HUDEP-2 (cell line): ENCODE results near the gene SLC25A48.
"Not testable (repeated sequence)": the region's sequence is repeated elsewhere in the genome, so short reads cannot be mapped to it uniquely, and the experiment has no call there.

ENCODE experiments used
- DNase-seq, 76 experiments: peaks; one replicate each; lab custom pipeline; 2025; ENCODE audit not compliant: unreplicated experiment in 76 of 76; lab: John Stamatoyannopoulos, UW

SLC25A48 gene

GRCh38 chr5:135829179-135829578, 5.3 kb upstream of the SLC25A48 start:
- DNase-seq = no peak

DNA sequence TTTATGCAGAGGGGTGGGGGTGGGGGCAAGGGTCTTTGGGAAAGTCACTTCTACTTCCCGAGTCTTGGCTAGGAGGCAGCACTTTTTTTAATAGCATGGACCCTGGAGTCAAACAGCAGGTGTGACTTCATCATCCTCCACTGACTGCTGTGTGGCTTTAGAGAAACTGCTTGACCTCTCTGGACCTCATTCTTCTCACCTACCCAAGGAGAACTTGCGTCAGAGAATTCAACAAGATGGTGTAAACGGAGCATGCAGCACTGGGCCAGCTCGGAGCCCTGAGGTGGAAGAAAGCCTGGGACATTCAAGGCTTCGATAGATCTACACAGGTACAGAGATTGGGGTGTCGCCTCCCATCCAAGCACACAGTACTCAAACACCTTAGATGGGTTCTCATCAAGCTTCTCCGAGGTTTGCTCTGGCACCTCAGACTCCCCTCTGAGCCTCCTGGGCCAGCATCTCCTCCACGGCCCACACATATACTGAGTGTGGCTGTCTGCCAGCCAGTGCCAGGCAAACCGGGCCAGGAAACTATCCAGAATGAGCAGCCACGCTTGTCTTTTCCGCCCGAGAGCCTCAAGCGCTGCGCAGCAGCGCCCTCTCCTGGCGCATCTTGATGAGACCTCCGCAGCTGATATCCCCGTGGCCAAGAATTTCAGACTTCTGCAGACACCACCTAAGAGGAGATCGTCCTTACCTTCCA, 4.6 kb upstream of the SLC25A48 start:
- DNase-seq = peak in 63 of 76 experiments; percentile 9 to 77 (median 47)

DNA sequence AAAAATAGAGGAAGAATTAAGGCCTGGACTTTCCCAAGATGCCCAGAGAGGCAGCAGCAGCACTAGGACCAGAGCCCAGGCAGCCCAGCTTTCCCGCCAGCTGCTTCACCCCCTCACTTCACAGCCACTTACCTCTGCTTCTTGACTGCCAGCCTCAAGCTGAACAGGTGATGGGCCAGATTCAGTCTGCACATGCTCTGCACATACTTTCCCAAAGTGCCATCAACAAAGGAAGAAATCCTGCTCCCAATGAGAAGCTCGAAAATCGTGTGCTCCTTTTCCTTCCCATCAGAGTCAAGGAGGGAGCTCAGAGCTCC, 4.1 kb upstream of the SLC25A48 start:
- no peak for DNase-seq

GRCh38 chr5:135830876-135831275, 3.6 kb upstream of the SLC25A48 start:
- DNase-seq = no peak

- no peak for DNase-seq
Measured at GRCh38 chr5:135831439-135831838, 3.0 kb upstream of the SLC25A48 start.

DNA sequence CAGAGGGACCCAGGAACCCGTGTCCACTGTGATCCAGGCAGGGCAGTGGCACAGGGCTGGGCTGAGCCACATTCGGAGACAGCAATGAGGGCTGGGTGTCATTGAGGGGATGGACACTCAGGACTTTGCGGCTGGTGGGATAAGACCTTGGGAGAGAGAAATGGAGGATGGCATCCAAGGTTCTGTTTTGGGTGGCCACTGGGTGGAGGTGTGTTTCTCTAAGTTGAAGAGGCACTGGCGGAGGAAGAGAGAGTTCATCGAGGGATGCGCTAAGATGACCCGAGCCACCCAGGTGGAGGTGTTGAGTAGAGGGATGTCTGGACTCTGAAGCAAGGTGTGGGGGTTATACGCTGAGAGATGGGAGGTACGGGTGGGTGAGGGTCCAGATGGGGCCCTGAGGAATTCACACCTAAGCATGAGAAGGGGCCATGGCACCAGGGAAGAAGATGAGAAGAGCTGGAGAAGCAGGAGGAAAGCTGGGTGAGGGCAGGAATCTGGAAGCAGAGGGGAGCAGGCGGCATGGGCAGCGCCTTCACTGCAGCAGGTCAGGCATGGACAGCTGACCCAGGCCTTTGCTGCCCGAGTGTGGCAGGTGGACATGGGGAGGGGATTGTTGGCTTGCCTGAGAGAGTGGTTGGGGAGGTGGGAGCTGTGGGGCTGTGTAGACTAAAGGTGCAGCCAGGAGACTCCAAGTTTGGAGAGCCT, 2.5 kb upstream of the SLC25A48 start:
- DNase-seq = no peak

DNA sequence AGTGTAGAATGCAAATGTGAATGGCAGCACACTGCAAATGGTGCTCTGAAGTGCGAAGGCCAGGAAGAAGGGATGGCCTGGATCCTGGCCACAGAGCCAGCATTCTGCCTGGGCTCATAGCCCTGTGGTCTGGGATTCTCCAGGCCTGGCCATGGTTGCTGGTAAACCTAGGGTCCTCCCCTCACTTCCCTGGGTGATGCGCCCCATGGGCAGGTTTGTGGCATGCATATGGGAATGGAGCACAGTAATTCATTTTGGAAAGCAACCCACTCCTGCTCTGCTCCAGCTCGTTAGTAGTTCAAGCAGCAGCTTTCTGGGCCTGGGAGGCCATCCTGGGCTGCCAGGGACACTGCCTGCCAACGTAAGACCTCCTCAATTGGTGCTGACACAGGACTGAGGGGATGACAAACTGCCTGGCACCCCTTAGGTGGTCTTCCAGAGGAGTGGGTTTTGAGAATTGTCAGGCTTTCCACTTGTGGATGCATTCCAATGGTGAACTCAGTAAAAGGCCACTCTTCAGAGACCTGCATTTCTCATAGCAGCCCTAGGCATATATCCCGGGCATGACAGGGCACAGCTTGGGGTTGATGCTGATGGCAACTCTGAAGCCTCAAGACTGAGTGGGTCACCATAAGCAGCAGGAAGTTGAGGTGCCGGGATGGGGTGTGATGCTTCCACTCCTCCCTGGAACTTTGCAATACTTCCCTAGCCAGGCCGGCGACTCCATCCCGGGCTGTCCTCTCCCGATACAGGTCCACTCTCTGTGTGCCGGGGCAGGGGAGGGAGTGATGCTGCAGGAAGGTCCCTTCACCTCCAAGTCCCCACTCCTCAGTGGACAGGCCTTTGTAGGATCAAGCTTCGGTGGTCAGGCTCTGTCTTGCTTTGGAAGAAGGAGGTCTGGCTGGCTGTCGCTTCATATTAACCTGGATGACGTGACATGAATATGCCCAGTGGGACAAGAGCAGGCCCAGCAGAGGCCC, 1.2 kb upstream of the SLC25A48 start:
- no peak for DNase-seq

DNA sequence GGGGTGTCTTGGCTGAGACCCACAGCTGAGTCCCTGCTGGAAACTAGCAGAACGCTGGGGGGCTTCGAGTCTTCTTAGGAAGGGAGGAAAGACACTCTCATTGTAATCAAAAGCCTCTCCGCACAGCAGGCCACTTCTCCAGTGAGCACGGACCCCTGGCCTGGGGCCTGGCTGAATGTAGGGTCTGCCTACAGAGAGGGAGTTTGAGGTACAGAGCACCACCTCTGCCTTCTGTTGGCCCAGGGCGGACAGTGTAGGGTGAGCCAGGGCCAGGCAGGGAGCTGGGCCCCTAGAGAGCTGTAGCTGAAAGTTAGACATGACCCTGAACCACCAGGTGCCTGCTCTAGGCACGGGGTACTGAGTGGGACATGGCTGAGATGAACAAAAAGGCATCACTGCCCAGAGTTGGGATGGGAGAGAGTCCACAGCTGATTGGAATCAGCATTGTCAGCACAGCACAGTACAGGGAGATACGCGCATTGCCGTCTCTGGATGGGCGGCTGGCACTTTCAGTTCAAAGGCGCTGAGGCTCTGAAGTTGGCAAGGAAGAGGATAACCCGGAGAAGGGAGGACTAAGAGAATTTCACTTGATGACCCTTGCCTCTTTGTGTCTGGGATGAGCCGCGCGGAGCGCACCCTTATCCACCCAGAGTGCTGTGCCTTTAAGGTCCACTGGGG, 363 bp upstream of the SLC25A48 start:
- DNase-seq = peak in 17 of 76 experiments; percentile 1 to 48 (median 13)

- DNase-seq = no peak
Measured at GRCh38 chr5:135835766-135836165, 1.3 kb downstream of the SLC25A48 start.

- DNase-seq = not testable (repeated sequence)
Measured at GRCh38 chr5:135838395-135838794, 3.9 kb downstream of the SLC25A48 start.

- no peak for DNase-seq
Measured at GRCh38 chr5:135839566-135839965, 5.1 kb downstream of the SLC25A48 start.

GRCh38 chr5:135840959-135841358, 6.5 kb downstream of the SLC25A48 start:
- no peak for DNase-seq

- no peak for DNase-seq
Measured at GRCh38 chr5:135842737-135843136, 8.3 kb downstream of the SLC25A48 start.

- no peak for DNase-seq
Measured at GRCh38 chr5:135843571-135844337, 9.3 kb downstream of the SLC25A48 start.

DNA sequence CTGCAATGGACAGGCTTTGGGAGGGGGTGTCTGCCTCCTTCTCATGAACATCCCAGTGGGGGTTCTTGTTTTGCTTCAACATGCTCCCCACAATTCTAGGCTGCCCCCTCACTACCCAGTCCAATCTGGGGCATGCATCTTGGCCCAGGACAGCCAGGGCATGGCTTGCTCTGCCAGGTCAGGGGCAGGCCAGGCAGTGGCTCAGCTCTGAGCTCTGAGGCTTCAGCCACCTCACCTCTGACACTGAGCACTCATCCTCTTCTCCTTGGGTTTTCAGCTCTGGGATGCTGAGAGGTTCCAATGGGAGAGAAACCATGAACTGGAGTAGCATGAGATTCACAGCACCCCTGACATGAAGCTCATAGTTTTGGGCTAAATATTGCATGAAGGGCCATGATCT, 11.8 kb downstream of the SLC25A48 start:
- DNase-seq = no peak

- no peak for DNase-seq
Measured at GRCh38 chr5:135847976-135848375, 13.5 kb downstream of the SLC25A48 start.

- DNase-seq = no peak
Measured at GRCh38 chr5:135850231-135850630, 15.8 kb downstream of the SLC25A48 start.

DNA sequence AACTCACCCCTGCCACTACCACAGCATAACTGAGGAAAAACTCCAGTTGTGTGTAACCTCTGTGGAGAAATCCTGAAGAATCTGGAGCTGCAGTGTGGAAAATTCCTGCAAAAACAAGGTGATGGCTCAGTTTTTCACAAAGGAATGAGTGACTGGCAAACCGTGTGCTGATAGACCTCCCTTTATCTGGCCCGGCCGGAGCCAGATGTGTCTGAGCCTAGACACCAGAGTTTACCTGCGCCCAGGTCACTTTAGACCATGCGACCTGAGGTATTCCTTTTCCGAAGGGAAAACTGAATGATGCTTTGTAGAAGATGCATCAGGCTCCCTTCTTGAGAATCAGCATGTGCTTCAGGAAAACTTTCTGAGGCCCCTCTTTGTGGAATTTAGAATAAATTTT, 16.2 kb downstream of the SLC25A48 start:
- DNase-seq = no peak

DNA sequence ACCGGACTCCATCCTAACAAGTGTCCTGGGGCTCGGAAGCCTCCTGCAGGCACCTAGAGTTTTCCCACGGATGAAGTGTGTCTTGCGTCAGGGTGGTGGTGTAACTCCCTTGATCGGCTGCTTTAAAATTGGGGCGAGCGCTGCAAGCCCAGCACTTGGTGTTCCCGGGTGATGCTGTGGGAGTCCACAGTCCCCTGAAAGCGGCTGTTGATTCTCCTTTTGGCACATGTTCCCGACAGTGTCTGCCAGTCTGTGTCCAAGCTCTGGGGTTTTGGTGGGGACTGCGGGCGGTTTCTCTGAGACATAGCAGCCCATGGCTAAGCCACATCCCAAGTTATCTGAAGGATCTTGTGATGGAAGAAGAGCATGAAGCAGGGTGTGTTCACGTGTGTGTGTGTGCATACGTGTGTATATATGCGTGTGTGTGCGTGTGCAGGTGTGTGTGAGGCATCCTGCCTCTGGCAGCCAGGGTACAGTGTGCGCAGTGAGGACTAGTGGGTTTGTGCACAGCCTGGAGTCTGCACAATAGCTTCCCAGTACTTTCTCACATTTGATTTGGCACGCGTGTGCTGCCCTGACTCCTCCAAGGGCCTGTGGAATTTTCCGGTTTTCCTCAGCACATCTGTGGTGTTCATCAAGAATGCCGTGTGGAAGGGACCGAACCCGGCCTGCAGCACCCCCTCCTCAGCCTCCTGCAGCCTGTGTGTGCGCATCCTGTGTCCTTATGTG, 16.9 kb downstream of the SLC25A48 start:
- no peak for DNase-seq
